Measurements from ENCODE around the gene KANK3.
A peak's percentile ranks its signal among the peaks of the same experiment; 100 is the strongest.
"Not testable (repeated sequence)": the region's sequence is repeated elsewhere in the genome, so short reads cannot be mapped to it uniquely, and the experiment has no call there.

The KANK3 gene

DNA sequence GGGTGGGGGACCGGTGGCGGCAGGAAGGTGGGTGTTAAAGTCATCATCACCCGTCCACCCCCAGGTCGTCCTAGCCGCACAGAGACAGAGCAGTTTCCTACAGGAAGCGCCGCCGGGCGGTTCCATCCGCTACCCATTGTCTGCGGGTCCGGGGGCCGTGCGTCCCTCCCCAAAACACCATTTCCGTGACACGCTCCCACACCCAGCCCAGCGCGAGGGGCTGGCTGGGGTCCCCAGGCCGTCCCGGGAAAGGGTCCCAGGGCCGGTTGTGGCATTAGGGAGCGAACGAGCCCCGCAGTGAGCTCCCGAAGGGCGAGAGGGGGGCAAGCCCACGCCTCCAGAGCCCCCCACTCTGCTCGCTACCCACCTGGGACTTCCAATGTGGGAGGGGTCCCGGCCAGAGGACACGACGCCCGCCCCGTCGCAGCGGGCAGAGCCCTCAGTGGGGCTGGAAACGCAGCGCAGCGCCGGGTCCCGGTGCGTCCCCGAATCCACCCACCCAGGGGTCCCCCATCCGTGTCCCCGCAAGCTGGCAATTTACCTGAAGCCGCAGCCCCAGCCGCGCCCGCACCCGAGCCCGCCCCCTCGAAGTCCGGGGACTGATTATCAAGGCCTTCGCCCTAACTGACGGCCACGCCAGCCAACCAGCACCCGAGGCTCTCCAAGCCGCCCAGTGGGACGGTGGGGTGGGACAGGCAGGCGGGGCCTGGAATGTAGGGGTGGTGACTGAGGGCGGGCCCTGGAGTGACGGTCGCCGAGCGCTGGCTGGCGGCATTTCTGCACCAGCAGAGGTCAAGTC lies at the start of gene KANK3:
Gene KANK3, minus strand, starts transcription at position 579 of the 799 bp plus-strand sequence. CDS start 5,434 bp downstream, outside the sequence.
- DNase-seq = no peak

DNA sequence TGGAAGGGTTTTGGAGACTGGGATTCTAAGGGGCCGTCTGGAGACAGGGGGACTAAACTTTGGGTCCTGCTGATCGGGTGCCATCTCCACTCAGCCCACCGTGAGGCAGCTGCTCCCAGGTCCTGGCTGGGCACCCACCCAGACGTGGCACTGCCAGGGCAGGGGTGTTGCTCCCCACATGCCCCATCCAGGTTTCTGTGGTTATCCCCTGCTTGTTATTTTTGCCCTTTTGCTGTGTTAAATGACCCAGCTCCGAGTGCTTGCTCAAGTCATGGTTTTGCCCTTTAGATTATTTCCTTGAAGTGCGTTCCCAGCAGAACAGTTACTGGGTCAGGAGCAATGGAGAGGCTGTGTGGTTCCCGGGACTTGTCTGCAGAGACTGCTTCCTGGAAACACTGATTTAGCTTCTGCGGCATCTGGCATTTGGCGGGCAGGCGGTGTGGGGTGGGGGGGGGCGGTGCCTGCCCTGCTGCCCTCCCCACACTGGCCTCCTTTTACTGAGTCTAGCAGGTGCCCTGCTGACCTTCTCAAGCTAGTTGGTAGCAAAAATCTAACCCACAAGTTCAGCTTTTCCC lies 49.0 kb upstream of the KANK3 start:
- no peak for DNase-seq

DNA sequence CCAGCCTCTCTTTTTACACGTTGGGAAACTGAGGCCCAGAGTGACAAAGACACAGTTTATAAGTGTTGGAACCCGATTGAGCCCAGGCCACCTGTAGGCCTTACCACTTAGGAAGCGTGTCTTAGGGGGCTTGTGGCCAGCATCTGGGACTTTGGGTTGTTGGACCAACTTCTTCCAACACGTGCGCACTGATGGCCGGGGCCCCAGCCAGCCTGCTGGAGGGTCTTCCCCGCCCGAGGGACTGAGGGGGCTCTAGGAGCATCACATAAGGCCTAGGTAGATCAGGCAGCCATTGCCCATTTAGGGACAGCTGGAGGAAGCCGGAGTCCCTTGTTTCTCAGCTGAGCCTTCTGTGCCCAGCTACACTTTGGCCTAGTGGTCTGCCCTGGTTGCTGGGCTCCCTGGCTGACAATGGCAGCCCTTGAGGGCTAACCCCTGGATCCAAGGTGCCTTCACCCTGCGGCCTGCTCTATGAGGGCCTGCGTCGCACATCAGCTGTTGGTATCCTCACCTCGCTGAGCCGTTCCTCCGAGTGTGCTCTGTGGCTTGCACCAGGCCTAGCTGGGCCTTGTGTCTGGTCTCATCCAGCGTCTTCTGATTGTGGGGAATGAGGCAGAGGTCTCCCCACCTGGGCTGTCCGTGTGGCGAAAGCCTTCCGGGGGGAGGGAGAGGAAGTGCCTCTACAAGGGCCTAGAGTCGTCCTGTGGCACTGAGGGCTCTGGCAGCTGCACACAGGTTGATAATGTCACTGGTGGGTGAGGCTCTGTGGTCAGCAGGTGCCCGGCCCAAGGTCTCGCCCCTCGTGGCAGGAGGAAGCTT lies 48.3 kb upstream of the KANK3 start:
- no peak for DNase-seq

DNA sequence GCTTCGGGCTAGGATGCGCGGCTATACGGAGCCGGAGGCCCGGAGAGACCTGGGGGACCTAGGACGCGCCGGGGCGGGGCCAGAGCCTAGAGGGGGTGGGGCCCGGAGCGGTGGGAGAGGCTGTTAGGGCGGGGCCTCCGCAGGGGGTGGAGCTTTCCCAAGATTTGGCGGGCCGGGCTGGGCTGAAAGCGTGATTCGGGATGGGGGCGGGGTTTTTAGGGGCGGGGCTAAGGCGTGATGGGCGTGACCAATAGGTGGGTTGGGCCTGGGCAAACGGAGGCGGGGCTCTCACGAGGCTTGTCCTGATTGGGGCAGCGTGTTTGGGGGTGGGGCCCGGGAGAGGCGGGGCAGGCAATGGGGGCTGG lies 47.5 kb upstream of the KANK3 start:
- DNase-seq = peak; percentile 45

DNA sequence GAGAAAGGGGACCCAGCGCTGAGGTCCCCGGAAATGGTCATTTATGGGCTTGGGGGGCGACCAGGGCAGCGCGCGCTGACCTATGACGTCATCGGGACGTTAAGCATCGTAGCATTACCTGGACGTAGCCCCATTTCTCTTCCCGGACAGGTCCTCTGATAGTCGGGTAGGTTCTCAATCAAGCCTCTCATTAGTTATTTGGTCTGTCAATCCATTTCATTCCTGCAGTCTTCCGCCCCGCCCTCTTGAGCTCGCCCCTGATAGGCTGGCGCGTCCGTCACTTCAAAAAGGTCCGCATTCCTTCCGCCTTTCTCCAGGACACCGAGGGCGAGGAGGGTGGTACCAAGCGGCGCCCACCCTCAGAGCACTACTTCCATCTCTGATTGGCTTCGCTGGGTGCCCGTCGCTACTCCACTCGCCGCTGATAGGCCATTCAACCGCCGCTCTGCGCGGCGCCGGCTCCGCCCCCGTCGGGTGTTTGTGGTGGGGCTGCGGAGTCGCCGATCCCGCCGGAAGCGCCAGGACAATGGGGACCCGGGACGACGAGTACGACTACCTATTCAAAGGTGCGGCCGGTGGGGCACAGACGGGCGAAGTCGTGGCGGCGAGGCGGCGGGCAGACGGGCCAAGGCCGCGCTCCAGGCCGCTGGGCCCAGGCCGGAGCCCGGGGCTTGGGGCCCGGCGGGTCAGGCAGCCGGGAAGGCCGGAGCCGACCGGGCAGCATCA lies 47.0 kb upstream of the KANK3 start, which contains the start of gene RAB11B:
Gene RAB11B, plus strand, starts transcription at position 470 of the 726 bp plus-strand sequence. Its CDS starts 57 bp downstream, at position 527.
- DNase-seq = peak; percentile 60

DNA sequence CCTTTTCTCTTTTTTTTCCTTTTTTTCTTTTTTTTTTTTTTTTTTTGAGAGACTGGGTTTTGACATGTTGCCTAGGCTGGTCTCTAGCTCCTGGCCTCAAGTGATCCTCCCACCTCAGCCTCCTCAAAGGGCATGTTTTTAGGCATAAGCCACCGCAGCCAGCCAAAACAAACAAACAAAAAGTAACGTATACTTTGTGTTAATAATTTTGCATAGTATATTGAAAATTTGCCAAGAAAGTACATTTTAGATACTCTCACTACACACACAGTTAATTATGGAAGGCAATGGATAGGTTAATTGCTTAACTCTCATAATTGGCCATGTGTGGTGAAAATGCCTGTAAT lies 45.5 kb upstream of the KANK3 start:
- no peak for DNase-seq

DNA sequence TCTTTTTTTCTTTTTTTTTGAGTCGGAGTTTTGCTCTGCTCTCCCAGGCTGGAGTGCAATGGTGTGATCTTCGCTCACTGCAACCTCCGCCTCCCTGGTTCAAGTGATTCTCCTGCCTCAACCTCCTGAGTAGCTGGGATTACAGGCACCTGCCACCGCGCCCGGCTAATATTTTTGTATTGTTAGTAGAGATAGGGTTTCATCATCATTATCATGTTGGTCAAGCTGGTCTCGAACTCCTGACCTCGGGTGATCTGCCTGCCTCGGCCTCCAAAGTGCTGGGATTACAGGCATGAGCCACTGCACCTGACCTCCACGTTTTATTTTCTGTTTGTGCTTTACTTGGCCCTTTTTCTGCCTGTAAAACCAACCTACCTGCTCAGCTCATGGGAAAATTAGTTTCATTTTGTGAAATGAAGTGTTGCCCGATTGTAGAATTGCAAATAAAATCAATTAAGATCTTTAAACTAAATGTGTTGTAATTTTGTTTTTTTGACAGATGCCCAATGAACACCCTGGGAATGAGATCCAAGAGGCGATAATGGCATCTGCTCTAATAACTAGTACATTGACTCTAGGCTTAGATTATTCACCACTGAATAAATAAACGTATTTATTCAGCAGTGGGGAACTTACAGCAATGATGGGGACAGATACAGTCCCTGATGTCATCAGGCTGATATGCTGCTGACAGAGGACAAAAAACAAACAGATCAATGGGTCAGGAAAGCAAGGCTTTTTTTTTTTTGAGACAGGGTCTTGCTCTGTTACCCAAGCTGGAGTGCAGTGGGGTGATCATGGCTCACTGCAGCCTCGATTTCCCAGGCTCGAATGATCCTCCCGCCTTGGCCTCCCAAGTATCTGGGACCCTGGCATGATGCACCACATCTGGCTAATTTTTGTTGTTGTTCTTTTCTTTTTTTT lies 44.9 kb upstream of the KANK3 start:
- no peak for DNase-seq

DNA sequence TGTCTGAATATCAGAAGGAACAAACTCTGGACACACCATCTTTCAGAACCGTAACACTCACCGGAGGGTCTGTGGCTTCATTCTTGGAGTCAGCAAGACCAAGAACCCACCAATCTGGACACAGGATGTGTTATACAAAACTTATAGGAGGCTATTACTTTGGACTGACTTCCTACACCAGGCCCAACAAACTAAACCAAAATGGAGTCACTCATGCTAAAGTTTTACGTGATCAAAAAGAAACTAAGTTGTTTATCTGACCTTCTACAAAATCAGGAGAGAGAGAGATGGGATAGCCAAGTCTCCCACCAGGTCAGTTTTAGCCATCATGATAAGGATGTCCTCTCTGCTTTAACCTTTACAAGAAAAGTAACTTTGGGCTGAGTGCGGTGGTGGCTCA lies 43.9 kb upstream of the KANK3 start:
- no peak for DNase-seq

DNA sequence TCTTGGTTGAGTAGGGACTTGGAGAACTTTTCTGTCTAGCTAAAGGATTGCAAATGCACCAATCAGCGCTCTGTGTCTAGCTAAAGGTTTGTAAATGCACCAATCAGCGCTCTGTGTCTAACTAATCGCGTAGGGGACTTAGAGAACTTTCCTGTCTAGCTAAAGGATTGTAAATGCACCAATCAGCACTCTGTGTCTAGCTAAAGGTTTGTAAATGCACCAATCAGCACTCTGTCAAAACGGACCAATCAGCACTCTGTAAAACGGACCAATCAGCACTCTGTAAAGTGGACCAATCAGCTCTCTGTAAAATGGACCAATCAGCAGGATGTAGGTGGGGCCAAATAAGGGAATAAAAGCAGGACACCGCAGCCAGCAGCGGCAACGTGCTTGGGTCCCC lies 43.4 kb upstream of the KANK3 start:
- DNase-seq = not testable (repeated sequence)

DNA sequence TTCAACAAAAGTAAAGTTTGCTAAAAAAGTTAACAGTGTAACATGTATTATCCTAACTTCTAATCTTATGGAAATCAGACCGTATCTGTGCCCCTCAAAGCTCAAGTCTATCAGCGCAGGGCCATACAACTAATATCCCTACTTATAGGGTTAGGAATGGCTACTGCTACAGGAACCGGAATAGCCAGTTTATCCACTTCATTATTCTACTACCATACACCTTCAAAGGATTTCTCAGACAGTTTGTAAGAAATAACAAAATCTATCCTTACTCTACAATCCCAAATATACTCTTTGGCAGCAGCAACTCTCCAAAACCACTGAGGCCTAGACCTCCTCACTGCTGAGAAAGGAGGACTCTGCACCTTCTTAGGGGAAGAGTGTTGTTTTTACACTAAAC lies 42.5 kb upstream of the KANK3 start:
- DNase-seq = not testable (repeated sequence)

DNA sequence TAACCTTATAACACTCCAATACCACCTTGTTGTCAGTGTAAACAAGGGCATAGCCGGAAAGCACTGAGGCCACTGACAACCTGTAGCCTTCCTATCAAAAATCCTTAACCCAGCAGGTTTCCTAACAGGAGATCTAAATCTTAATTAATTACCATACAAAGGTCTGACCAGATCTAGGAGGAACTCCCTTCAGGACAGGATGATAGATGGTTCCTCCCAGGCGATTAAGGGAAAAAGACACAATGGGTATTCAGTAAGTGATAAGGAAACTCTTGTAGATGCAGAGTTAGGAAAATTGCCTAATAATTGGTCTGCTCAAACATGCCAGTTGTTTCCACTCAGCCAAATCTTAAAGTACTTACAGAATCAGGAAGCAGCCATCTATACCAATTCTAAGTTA lies 42.0 kb upstream of the KANK3 start:
- DNase-seq = not testable (repeated sequence)

DNA sequence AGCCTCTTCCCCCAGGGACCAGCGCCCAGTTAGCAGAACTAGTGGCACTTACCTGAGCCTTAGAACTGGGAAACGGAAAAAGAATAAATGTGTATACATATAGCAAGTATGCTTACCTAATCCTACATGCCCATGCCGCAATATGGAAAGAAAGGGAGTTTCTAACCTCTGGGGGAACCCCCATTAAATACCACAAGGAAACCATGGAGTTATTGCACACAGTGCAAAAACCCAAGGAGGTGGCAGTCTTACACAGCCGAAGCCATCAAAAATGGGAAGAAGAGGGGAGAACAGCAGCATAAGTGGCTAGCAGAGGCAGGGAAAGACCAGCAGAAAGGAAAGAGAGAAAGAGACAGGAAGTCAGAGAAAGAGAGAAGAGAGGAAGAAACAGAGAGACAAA lies 41.5 kb upstream of the KANK3 start:
- not testable (repeated sequence) for DNase-seq

DNA sequence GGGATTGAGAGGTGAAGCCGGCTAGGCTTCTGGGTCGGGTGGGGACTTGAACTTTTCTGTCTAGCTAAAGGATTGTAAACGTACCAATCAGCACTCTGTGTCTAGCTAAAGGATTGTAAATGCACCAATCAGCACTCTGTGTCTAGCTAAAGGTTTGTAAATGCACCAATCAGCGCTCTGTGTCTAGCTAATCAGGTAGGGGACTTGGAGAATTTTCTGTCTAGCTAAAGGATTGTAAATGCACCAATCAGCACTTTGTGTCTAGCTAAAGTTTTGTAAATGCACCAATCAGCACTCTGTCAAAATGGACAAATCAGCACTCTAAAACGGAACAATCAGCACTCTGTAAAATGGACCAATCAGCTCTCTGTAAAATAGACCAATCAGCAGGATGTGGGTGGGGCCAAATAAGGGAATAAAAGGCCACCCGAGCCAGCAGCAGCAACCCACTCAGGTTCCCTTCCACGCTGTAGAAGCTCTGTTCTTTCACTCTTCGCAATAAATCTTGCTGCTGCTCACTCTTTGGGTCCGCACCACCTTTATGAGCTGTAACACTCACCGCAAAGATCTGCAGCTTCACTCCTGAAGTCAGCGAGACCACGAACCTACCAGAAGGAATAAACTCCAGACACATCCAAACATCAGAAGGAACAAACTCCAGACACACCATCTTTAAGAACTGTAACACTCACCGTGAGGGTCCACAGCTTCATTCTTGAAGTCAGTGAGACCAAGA lies 36.3 kb upstream of the KANK3 start:
- not testable (repeated sequence) for DNase-seq

DNA sequence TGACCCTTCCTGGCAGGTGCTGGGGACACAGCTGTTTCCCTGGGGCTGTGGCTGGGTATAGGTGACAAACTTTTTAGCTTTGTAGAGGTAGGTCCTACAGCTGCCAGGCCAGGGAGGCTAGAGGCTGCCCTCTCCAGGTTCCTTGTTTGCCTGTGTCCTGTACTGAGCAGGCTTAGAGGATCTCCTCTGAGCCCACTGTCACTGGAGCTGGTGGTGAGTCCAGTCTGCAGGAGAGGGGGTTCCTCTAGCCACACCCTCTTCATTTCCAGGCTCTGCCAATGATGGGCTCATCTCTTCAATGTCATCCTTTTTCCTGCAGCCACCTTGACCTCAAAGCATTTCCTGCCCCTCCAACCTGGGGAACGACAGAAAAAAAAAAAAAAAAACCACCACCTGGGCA lies 34.5 kb upstream of the KANK3 start:
- no peak for DNase-seq

DNA sequence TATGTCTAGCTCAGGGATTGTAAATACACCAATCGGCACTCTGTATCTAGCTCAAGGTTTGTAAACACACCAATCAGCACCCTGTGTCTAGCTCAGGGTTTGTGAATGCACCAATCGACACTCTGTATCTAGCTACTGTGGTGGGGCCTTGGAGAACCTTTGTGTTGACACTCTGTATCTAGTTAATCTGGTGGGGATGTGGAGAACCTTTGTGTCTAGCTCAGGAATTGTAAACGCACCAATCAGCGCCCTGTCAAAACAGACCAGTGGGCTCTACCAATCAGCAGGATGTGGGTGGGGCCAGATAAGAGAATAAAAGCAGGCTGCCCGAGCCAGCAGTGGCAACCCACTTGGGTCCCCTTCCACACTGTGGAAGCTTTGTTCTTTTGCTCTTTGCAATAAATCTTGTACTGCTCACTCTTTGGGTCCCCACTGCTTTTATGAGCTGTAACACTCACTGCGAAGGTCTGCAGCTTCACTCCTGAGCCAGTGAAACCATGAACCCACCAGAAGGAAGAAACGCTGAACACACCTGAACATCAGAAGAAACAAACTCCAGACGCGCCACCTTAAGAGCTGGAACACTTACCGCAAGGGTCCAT lies 33.4 kb upstream of the KANK3 start:
- not testable (repeated sequence) for DNase-seq

DNA sequence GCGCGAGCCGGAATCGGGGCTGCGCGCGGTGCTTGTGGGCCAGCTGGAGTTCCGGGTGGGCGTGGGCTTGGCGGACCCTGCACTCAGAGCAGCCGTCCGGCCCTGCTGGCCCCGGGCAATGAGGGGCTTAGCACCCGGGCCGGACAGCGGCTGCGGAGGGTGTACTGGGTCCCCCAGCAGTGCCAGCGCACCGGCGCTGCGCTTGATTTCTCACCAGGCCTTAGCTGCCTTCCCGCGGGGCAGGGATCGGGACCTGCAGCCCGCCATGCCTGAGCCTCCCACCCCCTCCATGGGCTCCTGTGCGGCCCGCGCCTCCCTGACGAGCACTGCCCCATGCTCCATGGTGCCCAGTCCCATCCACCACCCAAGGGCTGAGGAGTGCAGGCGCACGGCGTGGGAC lies 32.7 kb upstream of the KANK3 start:
- DNase-seq = not testable (repeated sequence)

DNA sequence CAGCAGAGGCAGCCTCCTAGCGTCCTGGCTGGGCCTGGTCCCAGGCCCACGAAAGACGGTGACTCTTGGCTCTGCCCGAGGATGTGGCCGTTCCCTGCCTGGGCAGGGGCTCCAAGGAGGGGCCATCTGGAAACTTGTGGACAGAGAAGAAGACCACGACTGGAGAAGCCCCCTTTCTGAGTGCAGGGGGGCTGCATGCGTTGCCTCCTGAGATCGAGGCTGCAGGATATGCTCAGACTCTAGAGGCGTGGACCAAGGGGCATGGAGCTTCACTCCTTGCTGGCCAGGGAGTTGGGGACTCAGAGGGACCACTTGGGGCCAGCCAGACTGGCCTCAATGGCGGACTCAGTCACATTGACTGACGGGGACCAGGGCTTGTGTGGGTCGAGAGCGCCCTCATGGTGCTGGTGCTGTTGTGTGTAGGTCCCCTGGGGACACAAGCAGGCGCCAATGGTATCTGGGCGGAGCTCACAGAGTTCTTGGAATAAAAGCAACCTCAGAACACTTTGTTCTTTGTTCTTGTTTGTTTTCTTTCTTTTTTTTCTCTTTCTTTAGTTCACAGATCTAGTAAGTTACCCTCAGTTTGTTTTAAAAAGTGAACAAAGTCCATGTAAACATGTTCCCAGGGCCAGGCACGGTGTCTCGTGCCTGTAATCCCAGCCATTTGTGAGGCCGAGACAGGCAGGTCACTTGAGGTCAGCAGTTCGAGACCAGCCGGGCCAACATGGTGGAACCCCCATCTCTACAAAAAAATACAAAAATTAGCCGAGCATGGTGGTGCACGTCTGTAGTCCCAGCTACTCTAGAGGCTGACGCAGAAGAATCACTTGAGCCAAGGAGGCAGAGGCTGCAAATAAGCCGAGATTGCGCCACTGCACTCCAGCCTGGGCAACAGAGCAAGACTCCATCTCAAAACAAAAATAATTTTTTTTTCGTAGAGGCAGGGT lies 31.1 kb upstream of the KANK3 start:
- no peak for DNase-seq

DNA sequence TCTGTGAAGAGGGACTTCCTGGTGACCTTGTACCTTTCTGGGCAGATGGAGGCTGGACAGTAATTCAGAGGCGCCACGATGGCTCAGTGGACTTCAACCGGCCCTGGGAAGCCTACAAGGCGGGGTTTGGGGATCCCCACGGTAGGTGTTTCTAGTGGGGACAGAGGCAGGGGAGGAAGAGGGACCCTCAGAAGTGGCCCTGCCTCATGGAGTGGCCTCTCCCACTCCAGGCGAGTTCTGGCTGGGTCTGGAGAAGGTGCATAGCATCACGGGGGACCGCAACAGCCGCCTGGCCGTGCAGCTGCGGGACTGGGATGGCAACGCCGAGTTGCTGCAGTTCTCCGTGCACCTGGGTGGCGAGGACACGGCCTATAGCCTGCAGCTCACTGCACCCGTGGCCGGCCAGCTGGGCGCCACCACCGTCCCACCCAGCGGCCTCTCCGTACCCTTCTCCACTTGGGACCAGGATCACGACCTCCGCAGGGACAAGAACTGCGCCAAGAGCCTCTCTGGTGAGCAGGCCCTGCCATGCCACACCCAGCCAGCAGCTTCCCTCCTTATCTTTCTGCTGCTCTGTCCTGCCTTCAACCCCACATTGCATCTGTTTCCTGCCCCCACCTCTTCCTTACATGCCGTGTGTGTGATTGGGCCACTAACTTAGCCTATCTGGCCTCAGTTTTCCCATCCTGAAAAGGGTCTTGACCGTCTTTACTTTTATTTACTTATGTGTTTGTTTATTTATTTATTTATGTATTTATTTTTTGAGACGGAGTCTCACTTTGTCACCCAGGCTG lies 28.1 kb upstream of the KANK3 start:
- DNase-seq = no peak

Data from cortex of kidney (tissue), 1 donor.